ENCODE measurements around the gene FAM13A. TPM values are rescaled to one million over a fixed set of nuclear protein-coding genes. Genes with fewer than 3 reads are reported as not detected.

Gene FAM13A
- total RNA-seq, 2 donors from 2014 or later, result 27.2 to 107 TPM

DNA sequence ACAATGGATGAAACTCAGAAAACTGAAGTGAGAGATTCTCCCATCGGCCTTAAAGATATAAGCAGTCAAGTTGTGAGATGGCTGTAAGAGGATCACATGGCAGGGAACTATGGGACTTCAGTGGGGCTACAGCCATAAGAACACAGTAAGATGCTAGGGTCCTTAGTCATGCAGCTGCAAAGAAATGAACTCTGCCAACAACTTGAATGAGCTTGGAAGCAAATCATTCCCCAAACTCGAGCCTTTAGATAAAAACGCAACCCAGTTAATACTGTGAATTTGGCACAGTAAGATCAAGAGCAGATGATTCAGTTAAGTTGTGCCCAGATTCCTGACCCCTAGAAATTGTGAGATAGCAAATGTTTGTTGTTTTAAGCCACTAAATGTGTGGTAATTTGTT lies 117.3 kb downstream of the FAM13A start:
- Histone ChIP-seq H3K4me3 (no peak overlapping the region), H3K9me3 (no peaks in the 10 kb centered on the region), H3K36me3 (no peaks in the 10 kb centered on the region), H3K27me3 (replicated peaks; ENCODE audit: insufficient read depth) (no peaks in the 10 kb centered on the region), H3K27ac (no peak overlapping the region), H3K4me1 (replicated peaks) (no peaks in the 10 kb centered on the region)
- DNase-seq (ENCODE audit: low spot score), result no peak
- intact Hi-C loops (cut with DNase I), result no loop called here
- TF ChIP-seq POLR2A (IDR thresholded peaks at IDR 0.05) (no peak), POLR2AphosphoS5 (IDR thresholded peaks at IDR 0.05) (no peak)
- TF ChIP-seq, protein P1, sequence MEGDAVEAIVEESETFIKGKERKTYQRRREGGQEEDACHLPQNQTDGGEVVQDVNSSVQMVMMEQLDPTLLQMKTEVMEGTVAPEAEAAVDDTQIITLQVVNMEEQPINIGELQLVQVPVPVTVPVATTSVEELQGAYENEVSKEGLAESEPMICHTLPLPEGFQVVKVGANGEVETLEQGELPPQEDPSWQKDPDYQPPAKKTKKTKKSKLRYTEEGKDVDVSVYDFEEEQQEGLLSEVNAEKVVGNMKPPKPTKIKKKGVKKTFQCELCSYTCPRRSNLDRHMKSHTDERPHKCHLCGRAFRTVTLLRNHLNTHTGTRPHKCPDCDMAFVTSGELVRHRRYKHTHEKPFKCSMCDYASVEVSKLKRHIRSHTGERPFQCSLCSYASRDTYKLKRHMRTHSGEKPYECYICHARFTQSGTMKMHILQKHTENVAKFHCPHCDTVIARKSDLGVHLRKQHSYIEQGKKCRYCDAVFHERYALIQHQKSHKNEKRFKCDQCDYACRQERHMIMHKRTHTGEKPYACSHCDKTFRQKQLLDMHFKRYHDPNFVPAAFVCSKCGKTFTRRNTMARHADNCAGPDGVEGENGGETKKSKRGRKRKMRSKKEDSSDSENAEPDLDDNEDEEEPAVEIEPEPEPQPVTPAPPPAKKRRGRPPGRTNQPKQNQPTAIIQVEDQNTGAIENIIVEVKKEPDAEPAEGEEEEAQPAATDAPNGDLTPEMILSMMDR (IDR thresholded peaks at IDR 0.05), result no peak
- WGBS, result 83% methylated on average over 3 of the region's 3 CpGs

- Histone ChIP-seq H3K4me1 (replicated peaks) (no peaks in the 10 kb centered on the region), H3K9me3 (no peaks in the 10 kb centered on the region), H3K27ac (no peak overlapping the region), H3K27me3 (replicated peaks; ENCODE audit: insufficient read depth) (no peaks in the 10 kb centered on the region), H3K36me3 (no peaks in the 10 kb centered on the region), H3K4me3 (no peak overlapping the region)
- no peak for TF ChIP-seq POLR2AphosphoS5 (IDR thresholded peaks at IDR 0.05)
- no peak for TF ChIP-seq POLR2A (IDR thresholded peaks at IDR 0.05)
- TF ChIP-seq, protein P1 (IDR thresholded peaks at IDR 0.05), result no peak
- DNase-seq (ENCODE audit: low spot score), result no peak
- intact Hi-C loops (cut with DNase I), result no loop called here
Measured at GRCh38 chr4:88938138-88938537, 118.8 kb downstream of the FAM13A start.

- intact Hi-C loops (cut with DNase I), result no loop called here
- no peak overlapping the region for H3K4me3 ChIP-seq
- H3K9me3 ChIP-seq, result no peaks in the 10 kb centered on the region
- no peaks in the 10 kb centered on the region for H3K4me1 ChIP-seq (replicated peaks)
- DNase-seq (ENCODE audit: low spot score), result no peak
- H3K36me3 ChIP-seq, result no peaks in the 10 kb centered on the region
- H3K27ac ChIP-seq, result no peak overlapping the region
- no peaks in the 10 kb centered on the region for H3K27me3 ChIP-seq (replicated peaks; ENCODE audit: insufficient read depth)
- 65% methylated on average over 2 of the region's 2 CpGs for WGBS
- TF ChIP-seq POLR2AphosphoS5 (IDR thresholded peaks at IDR 0.05) (no peak), POLR2A (IDR thresholded peaks at IDR 0.05) (no peak)
- TF ChIP-seq, protein P1 (IDR thresholded peaks at IDR 0.05), result no peak
Measured at GRCh38 chr4:88937081-88937480, 119.9 kb downstream of the FAM13A start.

DNA sequence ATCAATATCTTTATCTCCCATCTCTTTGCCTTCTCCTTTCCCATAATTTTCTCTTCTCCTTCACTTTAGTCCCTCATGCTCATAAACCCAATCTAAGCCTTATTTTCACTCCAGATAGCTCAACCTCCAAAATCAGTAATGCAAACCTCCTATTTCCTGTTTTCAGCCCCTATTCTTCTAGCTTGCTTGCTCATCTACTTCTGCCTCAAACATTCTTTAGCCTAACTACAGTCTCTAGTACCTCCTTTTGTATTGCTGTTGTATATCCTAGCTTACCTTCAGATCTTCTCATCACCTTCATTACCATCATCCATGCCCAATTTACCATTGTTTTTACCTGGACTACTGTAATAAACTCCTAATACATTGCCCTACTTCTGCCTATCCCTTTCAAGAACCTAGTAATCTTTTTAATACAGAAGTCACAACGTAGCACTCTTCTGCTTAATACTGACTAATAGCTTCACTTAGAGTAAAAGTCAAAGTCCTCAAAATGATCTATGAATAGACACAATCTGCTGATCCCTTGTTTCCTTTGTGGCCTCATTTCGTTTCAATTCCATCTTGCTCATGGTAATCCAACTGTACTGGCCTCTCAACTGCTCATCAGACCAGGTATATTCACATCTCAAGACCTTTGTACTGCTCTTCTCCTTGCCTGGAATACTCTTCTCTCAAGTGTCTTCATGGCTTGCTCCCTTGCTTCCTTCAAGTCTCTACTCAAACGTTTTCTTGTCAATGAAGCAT lies 123.4 kb downstream of the FAM13A start:
- 73% methylated on average over 3 of the region's 3 CpGs for WGBS
- TF ChIP-seq, protein P1 (IDR thresholded peaks at IDR 0.05), result no peak
- no peaks in the 10 kb centered on the region for H3K9me3 ChIP-seq
- no peaks in the 10 kb centered on the region for H3K36me3 ChIP-seq
- no peak overlapping the region for H3K27ac ChIP-seq
- no peak for DNase-seq (ENCODE audit: low spot score)
- H3K4me3 ChIP-seq, result no peak overlapping the region
- H3K4me1 ChIP-seq (replicated peaks), result no peaks in the 10 kb centered on the region
- intact Hi-C loops (cut with DNase I), result no loop called here
- no peaks in the 10 kb centered on the region for H3K27me3 ChIP-seq (replicated peaks; ENCODE audit: insufficient read depth)

- intact Hi-C loops (cut with DNase I), result no loop called here
- 87% methylated on average over 1 of the region's 1 CpG for WGBS
- no peak for DNase-seq (ENCODE audit: low spot score)
Measured at GRCh38 chr4:88928852-88929251, 128.1 kb downstream of the FAM13A start.

More at GRCh38 chr4:88928852-88929251, 128.1 kb downstream of the FAM13A start:
- Histone ChIP-seq H3K27me3 (replicated peaks; ENCODE audit: insufficient read depth) (no peaks in the 10 kb centered on the region), H3K4me1 (replicated peaks) (no peaks in the 10 kb centered on the region), H3K27ac (no peak overlapping the region), H3K36me3 (no peaks in the 10 kb centered on the region), H3K9me3 (no peaks in the 10 kb centered on the region), H3K4me3 (no peak overlapping the region)
- TF ChIP-seq POLR2AphosphoS5 (IDR thresholded peaks at IDR 0.05) (no peak), POLR2A (IDR thresholded peaks at IDR 0.05) (no peak)
- TF ChIP-seq, protein P1 (IDR thresholded peaks at IDR 0.05), result no peak

Data from prostate gland (tissue), 2 donors.